DND-41 (cell line): Measurements from ENCODE around the gene TOR3A.

Source experiments
- EZH2 ChIP-seq: IDR thresholded peaks from 3 replicates; pipeline ENCODE4 v1.6.1; 2012; ENCODE audit warnings: borderline replicate concordance, low read depth, mild to moderate bottlenecking, moderate library complexity, low read length, inconsistent platforms; ENCODE audit not compliant: severe bottlenecking
- TF ChIP-seq, protein P1 (sequence below): IDR thresholded peaks from 2 replicates; pipeline ENCODE4 v1.5.1; 2012; ENCODE audit warnings: borderline replicate concordance, low read length, moderate library complexity, mild to moderate bottlenecking; ENCODE audit not compliant: poor library complexity, severe bottlenecking; ENCODE audit errors: extremely low read depth

DNA sequence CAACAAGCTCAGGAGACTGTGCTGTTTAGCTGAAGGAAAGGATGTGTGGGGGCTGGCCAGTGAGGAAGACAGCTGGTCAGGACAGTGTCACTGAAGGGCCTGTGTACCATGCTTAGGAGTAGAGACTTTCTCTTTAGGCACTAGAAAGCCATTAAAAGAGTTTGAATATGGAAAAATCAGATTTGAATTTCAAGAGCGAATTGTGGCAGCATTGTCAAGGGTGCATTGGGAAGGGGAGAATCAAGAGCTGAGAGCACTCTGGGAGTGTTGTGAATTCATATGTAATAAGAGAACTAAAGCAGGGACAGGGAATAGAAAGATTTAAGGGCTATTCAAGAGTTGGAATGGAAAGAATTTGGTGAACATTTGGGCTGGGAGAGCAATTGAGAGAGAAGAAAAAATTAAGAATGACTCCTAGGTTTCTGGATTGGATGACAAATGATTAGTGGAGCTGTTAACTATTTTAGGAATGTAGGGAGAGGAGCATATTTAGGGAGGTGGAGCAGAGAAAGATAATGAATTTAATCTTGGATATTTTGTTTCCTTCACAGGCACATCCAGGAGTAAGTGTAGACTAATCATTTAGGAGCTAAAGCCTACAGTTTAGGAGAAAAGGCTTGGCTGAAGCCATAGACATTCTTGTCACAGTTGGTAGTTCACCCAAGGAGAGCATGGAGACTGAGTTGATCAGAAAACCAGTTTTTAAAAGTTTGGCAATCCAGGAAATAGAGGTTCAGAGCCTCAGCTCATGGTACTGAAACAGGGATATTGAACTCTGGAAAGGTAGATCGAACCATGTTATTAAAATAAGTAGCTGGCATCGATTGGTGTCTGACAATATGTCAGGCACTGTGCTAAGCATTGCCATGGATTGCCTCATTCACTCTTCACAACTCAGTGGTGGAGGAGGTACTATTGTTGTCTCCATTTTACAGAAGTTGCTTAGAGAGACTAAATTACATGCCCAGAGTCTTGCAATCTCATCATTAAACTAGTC lies 23.1 kb upstream of the TOR3A start:
- TF ChIP-seq, protein P1, sequence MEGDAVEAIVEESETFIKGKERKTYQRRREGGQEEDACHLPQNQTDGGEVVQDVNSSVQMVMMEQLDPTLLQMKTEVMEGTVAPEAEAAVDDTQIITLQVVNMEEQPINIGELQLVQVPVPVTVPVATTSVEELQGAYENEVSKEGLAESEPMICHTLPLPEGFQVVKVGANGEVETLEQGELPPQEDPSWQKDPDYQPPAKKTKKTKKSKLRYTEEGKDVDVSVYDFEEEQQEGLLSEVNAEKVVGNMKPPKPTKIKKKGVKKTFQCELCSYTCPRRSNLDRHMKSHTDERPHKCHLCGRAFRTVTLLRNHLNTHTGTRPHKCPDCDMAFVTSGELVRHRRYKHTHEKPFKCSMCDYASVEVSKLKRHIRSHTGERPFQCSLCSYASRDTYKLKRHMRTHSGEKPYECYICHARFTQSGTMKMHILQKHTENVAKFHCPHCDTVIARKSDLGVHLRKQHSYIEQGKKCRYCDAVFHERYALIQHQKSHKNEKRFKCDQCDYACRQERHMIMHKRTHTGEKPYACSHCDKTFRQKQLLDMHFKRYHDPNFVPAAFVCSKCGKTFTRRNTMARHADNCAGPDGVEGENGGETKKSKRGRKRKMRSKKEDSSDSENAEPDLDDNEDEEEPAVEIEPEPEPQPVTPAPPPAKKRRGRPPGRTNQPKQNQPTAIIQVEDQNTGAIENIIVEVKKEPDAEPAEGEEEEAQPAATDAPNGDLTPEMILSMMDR = no peak
- TF ChIP-seq EZH2 = no peak
